CD4-positive, alpha-beta T cell treated with Interleukin-4 for 4 hours (primary cell): Measurements from ENCODE around the gene VAPA.

Source experiments
- DNase-seq: peaks from one replicate; pipeline ENCODE4 v3.0.0-alpha.2; 2020

Gene VAPA

DNA sequence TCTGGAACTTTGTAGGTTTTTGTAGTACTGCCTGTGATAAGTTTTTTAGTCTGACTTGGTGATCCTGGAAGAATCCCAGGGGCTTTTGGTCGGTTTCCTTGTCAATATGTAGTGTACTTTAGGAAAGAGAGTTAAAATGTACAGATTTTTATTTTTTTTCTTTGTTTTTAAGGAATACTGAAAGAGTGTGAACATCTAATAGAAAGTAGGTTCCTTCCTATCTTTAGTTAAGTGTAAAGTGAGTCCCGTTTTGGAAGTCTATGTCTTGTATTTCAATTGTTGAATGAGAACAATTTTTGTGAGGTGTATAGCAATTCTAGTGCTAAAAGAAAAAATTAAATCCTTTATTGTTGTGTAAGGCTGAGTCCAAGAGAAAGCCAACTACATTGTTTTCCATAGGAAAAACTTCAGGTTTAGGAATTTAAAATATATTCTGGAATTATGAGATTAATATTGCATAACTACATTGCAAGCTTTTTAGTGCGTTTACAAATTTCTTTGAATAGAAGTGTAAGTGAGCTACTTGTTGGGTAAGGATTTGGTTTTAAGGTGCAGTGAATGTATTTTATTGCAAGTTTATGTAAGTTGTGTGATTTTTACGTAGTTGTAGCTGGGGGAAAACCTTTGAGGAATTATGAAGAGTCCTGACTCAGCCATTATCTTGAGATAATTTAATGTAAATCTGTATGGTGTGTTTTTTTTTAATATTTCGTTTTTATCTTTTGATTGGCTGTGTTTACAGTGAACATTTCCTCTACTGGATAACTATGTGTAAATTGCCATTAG lies 1.7 kb downstream of the VAPA start:
- DNase-seq: no peak

GRCh38 chr18:9916077-9916639 lies 2.3 kb downstream of the VAPA start:
- no peak for DNase-seq

DNA sequence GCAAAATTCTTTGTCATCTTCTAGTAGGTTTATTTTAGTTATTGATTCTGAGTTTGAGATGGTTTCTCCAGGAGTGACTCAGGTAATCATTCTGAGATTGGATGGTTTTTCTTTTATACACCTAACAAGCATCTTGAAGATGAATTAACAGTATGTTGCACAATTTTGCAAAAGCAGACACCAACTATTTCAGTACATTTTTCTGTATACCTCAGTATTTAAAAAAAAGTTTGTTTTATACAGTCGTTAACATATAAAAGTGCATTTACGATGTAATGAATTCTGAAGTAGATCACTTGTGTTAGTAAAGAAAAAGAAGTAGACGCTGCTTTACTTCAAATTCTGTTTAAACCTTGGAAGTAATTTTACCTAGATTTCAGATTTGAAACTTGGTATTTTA lies 3.0 kb downstream of the VAPA start:
- no peak for DNase-seq

GRCh38 chr18:9918016-9918680 lies 4.3 kb downstream of the VAPA start:
- DNase-seq: no peak

DNA sequence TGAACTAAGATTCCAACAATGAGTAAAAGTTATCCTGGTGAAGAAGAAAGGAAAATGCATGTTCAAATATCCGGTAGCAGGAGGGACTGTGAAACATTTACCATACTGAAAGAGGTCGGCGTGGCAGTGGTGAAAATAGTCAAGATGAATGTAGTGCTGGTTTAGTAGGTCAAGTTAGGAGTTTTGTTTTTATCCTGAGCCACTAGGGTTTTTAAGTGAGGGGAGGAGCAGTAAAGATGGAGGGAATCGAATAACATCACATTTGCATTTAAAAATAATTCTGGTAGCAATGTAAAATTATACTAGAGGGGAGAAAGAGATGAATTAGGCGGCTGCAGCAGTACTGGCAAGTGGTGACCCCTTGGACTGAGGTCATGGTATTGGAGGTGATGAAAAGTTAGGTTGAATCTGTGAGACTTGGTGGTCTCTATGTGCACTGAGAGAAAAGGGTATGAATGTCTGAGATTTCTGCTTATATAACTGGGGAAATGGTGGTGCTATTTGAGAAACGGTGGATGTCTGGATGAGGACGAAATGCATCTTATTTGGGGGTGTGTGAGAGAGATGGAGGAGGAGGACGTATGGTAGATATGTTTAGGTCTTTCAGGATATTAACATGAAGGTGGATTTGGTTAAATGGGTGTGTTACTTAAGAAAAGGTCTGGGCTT lies 5.9 kb downstream of the VAPA start:
- no peak for DNase-seq

DNA sequence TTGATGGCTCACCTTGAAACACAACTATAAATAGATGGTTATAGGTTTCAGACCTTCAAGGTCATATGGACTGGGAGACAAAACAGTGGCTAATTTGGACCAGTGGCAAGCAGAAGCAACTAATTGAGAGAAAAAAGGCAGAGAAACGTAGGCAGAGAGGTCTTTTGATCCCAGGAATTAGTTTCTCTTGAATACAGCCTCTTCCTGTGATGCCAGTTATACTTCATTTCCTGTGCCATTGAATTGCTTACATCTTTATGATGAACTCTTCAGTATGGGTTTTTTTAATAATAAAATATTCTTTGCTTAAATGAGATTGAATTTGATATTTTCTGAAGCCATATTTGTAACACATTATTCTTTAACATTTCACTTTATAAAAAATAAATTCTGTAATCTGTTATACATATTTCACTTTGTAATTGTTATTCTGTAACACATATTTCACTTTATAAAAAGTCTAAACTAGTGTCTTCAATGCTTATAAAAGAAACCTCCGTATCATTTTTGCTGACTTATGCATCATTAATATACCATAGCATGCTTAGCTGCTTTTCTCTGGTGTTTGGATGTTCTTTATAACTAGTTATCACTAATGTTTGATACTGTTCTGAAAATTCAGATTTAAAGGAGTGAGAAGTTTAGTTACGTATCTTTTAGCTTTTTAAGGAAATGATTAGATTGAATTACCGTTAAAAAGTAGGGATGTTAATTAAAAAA lies 8.9 kb downstream of the VAPA start:
- no peak for DNase-seq

DNA sequence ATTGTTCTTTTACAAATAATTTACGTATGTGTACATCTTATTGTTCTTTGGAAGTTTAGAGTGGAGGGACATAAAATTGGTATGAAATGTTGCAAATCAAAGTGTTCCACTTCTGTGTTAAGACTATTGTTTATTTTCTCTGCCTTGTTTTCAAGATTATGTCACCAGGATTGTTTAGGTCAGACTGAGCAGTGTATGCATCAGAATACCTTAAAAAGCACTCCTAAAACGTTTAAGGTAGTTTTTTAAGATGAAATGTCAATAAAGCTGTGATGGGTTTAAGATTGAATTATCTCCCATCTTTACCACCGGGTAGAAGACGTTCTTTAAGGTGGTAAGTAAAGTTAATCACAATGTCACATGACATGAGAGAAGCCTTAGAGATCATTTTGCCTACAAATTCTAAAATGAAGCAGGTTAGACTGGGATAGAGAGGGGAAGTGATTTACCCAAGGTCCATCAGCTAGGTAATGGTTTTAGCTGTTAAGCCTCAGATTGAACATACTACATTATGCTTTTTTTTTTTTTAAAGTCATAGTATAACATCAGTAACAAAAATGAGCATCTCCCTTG lies 10.6 kb downstream of the VAPA start:
- DNase-seq: no peak

- DNase-seq: no peak
Measured at GRCh38 chr18:9925369-9925768, 11.6 kb downstream of the VAPA start.

GRCh38 chr18:9925795-9926194 lies 12.0 kb downstream of the VAPA start:
- no peak for DNase-seq

DNA sequence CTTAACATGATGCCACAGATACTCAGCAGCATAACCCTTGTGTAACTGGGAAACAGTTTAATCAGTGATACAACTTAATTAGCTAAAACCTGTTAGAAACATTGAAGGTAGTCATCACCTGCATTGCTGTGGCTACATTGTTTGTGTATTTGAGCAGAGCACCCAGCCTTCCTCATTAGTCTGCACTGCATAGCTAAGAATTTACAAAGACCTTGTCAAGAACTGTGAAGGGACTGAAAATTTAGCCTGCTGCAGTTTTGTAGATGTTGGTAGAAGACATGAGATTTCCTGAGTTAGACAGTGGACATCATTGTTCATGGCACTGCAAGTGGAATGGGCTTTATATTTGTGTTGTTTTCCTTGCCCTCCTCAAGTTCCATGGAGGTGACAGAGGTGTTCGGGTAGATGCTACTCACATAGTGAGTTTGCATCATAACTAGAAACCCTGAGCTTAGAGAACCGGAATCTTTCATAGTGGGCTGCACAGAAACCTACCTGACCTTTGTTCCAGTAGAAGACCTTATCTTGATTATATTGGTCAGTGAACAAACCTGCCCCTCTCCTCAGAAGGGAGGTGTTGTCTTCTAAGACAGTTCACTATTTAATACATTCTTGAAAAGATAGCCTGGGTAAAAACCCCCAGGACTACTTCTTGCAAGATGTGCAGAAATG lies 12.5 kb downstream of the VAPA start:
- DNase-seq: no peak

DNA sequence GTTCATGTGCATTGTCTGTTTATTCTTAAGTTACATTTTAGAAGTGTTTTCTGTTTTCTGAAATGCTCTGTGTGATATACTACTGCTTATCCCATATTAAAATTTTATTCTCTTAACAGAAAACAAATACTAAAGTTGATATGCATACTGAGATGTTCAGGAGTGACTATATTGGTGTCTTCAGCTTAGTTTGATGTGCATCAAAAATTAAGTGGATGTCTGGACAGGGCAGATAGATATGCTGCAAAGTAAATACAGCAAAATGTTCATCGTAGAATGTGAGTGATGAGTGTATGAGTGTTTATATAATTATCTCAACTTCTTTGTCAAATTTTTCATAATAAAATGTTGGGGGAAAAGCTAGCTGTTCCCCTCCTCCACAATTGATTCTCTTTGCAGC lies 13.2 kb downstream of the VAPA start:
- DNase-seq: no peak

DNA sequence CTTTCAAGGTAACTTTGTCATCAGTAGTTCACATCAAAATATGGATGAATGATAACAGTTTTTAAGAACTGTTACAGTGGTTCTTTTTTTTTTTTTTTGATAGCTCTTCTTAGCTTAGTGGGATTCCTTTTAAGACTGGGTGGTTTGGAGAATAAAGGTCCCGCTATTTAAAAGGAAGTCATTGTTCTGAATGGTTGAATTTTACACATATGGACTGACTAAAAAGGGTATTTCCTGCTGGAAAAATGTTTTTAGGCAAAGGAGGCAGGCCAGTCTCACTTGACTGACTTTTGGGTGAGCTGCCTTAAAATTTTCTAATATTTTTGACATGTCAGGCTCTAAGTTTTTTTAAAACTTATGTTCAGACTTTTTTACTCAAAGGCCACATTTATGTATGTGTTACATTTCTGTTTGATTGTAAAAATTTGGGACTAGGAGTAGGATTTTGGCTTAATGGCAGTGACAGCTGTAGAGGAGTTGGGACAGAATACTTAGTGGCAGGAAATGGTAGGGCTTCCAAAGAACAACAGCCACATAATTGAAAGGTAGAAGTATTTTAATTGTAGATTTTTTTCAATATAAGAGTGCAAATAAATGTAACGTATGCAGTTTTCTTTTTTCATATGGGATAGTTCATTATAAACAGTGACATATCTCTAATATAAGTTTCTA lies 13.7 kb downstream of the VAPA start:
- DNase-seq: no peak

- no peak for DNase-seq
Measured at GRCh38 chr18:9928646-9929259, 14.9 kb downstream of the VAPA start.

- no peak for DNase-seq
Measured at GRCh38 chr18:9930299-9930884, 16.6 kb downstream of the VAPA start.

- DNase-seq: no peak
Measured at GRCh38 chr18:9931146-9931545, 17.3 kb downstream of the VAPA start.

GRCh38 chr18:9931678-9932077 lies 17.9 kb downstream of the VAPA start:
- DNase-seq: no peak

- DNase-seq: no peak
Measured at GRCh38 chr18:9933865-9934264, 20.0 kb downstream of the VAPA start.

DNA sequence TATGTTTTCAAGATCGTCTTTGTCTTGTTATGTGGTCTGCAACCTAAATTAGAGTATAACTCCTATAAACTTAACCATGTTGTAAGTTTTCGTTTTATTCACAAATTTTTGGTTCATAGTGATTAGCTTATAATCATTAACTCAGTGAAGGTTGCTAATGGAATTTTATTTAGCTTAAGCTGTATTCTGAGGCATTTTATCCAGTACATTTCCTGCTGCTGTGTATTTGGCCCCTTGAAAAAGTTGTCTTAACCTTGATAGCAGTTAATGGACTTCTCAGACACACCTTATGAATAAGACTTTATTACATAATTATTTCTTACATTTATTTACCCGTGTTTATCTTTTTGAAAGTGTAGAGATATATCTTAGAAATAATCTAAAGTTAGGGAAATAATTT lies 20.5 kb downstream of the VAPA start:
- no peak for DNase-seq

DNA sequence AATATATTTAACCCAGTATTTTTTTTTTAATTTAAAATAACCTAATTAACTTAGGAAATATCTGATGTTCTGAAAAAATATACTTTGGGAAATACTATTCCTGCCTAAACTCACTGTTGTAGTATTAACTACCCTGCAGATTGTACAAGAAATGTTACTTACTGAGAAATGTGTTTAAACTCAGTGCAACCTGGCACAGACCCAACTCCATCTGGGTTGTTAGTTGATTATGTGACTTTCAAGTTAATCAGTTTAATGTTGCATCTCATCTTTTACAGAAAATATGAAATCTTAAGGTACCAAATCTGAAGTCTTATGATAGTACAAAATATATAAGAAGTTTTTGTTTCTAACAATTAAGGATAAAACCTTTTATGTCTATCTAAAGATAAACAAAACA lies 27.3 kb downstream of the VAPA start:
- DNase-seq: no peak

DNA sequence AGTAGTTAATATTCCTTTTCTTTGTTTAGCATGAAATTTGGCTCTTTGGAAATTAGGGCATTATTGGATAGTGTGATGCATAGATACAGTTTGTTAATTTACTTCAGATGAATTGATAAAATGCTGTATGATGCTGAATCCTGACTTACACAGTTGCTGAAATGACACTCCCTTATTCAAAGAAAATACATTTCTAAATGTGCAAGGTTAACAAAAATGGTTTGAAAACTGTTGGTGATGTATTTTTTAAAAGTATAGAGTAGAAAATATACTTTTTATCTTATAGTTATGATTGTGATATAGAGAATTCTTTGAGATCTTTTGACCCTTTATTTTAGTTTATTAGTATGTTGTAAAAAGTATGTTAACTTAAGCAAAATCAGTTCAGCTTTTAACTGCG lies 27.8 kb downstream of the VAPA start:
- DNase-seq: no peak

- DNase-seq: no peak
Measured at GRCh38 chr18:9943311-9943710, 29.5 kb downstream of the VAPA start.
